ENCODE data around the gene ARHGAP8.
"Not testable (repeated sequence)": the region's sequence is repeated elsewhere in the genome, so short reads cannot be mapped to it uniquely, and the experiment has no call there.

ARHGAP8 gene

DNA sequence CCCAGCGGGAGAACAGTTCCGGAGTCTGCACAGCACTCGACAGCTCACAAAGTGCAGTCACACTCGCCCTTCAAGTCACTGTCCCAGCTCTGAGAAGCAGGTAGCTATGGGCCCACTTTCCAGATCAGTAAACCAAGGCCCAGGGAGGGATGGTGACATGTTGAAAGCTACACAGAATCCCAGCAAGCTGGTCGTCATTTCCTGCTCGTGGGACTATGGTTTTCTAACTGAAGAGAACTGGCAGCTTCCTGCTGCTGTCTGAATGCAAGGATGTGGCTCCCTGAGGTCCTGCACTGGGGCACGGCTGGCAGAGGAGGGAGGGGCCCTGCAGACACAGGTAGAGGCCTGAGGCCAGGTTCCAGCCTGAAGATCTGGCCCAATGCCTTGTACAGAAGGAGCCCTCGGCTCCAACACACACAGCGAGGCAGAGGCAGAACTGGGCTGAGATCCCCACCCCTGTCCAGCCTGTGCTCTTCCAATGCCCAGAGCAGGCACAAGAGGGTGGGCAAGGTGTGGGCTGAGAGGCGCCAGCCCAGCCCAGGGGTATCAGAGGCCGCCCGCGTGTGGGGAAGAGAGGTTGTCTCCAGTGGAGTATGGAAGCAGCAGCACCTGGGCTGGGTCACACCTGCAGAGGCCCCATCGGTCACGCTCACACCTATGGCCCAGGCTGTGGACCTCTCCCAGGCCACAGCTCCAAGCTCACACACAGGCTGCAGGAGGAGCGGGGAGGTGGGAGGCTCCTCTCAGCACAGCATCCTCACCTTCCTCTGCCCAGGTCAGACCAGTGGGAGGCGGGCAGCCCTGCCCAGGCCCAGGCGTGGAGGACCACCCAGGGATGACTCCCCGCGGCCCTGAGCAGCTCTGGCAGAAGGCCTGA lies 138.3 kb downstream of the ARHGAP8 start:
- no peak for DNase-seq (ENCODE audit: low read depth)

DNA sequence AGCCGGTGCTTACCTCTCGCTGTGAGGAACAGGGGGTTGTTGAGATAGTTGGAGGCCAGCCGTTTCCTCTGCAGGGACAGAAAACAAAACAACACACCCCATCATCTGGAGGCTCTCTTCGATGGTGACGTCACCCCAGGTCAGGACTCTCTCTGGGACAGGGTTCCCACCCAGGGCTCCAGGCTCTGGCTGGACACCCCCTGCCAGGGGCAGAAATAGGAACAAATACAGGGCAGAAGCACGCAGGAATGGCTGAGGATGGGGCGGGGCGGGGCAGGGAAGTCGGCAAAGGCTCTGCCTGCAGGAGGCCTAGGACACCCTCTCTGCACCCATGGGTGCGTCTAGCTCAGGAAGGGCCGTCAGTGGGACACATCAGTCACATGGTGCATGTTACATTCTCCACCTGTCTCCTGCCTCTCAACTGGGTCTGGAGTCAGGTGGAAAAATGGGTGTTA lies 138.9 kb downstream of the ARHGAP8 start:
- no peak for DNase-seq (ENCODE audit: low read depth)

- DNase-seq (ENCODE audit: low read depth): no peak
Observed at GRCh38 chr22:44891791-44892190, 139.4 kb downstream of the ARHGAP8 start.

DNA sequence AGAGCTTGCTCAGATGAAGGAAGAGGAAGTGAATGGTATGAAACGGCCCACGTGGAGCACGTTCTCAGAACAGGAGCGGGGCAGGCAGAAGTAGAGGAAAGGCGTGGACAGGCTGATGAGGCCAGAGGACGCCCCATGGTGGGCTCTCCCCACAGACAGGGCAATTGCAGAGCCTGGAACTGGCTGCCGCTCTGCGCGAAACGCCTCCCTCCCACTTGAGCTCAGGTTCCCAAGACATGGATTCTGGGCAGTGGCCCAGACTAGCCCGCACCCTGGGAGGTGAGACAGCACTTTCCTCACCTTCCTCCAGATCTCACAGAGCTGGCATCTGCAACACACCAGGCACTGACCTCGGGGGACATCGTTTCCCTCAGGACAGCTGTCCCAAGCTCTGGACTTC lies 139.9 kb downstream of the ARHGAP8 start:
- no peak for DNase-seq (ENCODE audit: low read depth)

DNA sequence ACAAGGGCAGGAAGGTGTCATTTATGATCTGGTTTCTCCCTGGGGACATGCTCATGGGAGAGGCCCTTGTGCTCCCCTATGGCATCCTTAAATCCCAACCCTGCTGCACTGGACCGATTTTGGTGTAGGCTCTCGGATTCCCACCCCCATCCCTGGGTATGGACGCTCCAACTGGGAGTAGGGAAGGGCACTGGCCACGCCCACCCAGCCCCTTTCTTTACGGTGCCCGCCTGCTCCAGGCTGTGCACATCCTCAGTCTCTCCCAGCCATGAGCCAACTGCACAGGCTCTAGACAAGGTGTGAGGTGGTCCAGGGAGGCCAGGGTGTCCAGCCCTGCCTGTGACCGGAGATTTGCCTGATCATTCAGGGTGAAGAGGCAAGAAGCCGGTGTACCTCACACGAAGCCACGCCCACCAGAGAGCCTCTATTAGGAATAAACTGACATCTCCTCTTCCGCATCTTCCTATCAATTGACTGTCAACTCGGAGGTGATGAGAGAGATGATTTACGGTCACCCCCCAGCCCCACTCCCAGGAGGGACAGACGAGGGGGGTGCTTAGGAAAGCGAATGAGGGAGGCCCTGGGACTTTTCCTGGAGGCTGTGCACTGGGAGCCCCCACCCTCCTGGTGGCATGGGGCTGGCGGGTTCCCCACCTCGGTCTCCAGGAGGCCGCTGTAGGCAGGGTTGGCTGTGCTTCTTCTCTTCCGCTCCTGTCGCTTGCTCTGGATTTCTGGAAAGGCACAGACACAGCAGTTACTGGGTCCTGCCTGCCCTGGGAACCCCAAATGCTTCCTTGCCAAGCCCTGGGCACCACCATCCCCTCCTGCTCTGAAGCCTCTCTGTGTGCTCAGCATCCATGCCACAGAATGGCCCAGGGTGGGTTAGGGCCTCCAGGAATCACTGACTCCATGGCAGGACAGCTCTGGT lies 140.7 kb downstream of the ARHGAP8 start:
- no peak for DNase-seq (ENCODE audit: low read depth)

DNA sequence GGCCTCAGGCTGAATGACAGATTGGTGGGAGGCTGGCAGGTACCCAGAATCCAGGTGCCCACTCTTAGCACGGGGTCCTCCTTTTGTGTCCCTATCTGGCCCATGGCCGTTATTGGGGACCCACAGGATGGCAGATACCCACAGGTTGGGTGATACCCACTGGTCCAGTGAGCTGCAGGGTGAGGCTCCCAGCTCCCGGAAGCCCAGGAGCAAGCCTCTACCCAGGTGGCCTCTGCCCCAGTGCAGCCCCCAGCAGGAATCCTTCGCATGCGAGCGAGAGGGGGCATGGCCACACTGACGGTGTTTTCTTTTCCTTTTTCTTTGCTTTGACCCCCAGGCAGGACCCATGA lies 141.3 kb downstream of the ARHGAP8 start:
- DNase-seq (ENCODE audit: low read depth): no peak

DNA sequence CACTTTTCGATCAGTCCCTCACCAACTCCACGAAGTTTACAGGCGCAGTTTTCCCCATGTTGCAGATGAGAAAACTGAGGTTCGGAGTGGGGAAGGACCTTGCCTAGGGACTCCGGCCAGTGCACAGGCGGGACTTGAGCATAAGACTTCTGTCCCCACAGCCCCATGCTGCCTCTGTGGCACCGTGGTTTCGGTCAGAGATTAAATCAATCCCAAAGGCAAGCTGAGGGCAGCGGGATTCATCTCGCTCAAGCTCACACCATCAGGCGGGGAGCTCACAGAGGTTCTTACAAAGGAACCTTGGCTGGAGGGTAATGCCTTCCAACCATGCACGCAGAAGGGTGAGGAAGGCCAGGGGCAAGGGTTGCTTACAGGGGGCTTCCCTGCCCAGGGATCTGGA lies 141.9 kb downstream of the ARHGAP8 start:
- no peak for DNase-seq (ENCODE audit: low read depth)

DNA sequence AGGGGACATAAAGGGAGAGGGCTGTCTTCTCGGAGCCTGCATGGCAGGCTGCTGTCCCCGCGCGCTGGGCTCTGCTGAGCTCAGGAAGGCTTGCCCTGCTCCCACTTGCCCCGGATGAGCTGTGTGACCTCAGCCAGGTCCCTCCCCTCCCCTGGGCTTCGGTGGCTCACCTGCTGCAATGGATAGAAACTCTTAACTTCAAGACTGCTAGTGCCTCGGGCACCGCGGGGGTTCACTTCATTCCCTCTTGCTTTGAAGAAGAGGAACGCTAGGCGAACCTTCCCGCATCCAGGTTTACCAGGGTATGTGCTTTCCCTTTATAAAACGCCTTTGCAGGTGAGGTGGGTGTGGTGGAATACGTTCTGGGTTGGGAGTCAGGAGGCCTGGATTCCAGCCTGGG lies 142.4 kb downstream of the ARHGAP8 start:
- DNase-seq (ENCODE audit: low read depth): no peak

DNA sequence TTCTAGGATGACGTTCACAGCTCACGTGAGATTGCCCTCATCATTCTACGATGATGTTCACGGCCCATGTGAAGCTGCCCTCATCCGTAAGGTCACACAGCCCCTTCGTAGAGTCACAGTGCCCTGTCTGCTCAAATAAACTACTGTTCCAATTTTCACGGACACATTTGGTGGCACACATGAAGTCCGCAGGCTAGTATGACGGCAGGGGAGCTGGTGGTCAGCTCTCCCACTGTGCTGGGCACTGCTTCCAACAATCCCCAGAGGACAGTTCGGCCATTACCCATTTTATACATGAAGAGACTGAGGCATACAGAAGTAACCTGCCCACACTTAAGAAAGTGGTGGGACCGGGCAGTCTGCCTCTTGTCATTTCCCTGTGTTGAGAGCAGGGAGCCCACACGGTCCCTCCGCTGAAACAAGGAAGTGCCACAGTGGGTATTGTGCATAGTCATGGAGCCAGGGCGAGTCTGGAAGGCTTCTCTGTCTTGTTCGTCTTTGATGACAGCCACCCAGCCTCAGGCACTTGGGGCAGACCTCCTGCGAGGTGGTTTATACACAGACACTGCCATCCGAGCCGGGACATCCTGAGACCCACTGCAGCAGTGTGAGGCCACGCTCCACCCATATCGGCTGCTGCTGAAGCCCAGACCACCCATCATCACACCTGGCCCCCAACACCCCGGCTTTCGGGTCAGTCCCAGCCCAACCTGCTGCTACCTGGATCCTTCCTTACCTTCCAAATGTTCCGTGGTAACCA lies 143.1 kb downstream of the ARHGAP8 start:
- DNase-seq (ENCODE audit: low read depth): no peak

DNA sequence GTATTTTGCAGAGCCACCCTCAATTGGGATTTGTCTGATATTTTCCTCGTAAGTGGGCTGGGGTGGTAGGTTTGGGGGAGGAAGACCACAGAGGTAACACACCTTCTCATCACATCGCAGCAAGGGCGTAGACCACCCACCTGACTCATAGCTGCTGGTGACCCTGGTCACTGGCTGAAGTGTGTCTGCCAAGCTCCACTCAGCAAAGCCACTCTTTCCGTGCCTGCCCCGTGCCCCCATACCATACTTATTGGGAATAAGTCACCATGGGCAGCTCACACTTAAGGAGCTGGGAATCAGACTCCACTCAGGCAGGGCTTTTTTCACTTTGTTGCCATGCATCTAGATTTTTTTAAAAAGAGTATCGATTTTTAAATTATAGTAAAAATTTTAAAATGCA lies 145.9 kb downstream of the ARHGAP8 start:
- DNase-seq (ENCODE audit: low read depth): no peak

DNA sequence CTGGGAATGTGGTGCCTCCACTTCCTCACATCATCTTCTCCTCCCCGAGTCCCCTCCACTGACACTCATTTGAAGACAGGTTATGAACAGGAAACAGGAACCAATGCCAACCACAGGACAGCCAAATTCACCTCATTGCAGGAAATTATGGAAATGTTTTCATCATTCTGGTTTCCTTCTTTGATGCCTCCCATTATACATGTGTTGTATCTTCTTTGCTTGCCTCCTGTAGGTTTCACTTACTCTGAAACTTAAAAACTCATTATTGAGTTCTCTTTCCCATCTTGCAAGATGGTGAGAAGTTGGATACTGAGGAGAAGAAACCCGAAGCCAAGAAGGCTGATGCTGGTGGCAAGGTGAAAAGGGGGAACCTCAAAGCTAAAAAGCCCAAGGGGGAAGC lies 148.9 kb downstream of the ARHGAP8 start:
- no peak for DNase-seq (ENCODE audit: low read depth)

DNA sequence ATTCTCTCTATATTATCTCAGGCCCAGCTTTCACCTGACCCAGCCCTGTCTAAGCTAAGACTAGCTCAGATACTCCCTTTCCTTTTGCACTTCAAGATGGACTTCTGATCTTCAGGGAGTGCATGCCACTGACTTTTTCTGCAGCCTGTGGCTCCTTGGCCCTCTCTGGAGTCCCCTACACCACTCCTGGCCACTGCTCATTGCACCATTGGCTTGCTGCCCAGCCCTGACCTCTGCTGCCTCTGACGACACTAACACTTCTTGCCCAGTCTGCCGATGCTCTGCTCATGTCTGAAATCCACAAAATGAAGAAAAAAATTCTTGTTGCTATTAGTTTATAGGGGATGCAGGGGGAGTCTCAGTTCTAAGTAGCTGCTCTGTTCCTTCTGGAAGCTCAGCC lies 150.8 kb downstream of the ARHGAP8 start:
- not testable (repeated sequence) for DNase-seq (ENCODE audit: low read depth)

DNA sequence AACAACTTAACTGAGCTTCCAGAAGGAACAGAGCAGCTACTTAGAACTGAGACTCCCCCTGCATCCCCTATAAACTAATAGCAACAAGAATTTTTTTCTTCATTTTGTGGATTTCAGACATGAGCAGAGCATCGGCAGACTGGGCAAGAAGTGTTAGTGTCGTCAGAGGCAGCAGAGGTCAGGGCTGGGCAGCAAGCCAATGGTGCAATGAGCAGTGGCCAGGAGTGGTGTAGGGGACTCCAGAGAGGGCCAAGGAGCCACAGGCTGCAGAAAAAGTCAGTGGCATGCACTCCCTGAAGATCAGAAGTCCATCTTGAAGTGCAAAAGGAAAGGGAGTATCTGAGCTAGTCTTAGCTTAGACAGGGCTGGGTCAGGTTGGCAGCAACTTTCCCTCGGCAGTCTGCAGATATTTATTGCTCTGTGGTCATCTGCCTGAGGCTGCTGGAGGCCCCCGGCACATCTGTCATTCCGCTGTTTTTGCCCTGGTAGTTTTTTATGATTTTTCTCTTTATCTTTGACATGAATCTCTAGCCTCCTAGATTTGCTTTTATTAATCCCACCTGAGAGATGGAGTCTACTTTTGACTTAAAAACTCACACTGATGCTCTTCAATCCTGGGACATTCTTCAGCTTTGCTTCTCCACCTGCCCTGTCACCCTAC lies 152.2 kb downstream of the ARHGAP8 start:
- DNase-seq (ENCODE audit: low read depth): not testable (repeated sequence)

- no peak for DNase-seq (ENCODE audit: low read depth)
Observed at GRCh38 chr22:44906248-44906936, 154.0 kb downstream of the ARHGAP8 start.

- no peak for DNase-seq (ENCODE audit: low read depth)
Observed at GRCh38 chr22:44906999-44907644, 154.7 kb downstream of the ARHGAP8 start.

GRCh38 chr22:44907765-44908737 lies 155.7 kb downstream of the ARHGAP8 start:
- DNase-seq (ENCODE audit: low read depth): no peak

DNA sequence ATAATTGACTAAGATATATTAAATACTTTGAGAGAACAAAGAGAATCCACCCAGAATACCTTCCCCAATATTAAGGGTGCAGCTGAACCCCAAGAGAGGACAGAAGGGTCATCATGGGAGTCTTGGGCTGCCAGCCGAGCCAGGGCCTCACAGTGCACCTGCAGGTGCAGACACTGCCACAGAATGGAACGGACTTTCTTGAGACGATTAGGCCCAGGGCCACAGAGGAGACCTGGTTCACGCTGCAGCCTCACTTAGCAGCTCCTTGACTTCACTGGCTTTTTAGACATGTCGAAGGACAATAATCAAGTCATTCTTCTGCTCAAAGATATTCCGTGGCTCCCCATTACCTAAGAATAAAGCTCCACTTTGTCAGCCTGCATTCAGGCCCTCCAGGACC lies 156.9 kb downstream of the ARHGAP8 start:
- no peak for DNase-seq (ENCODE audit: low read depth)

Data from fibroblast of the conjunctiva (primary cell).